Activated CD8-positive, alpha-beta memory T cell treated with anti-CD3 and anti-CD28 coated beads, Interleukin-2, amount 50 U/mL, for 1 hour (primary cell): ENCODE measurements around the gene RRAGA.
"Not testable (repeated sequence)": the region's sequence is repeated elsewhere in the genome, so short reads cannot be mapped to it uniquely, and the experiment has no call there.

Experiments used
- DNase-seq: peaks from one replicate; pipeline ENCODE4 v3.0.0-alpha.2; 2020; ENCODE audit errors: extremely low read depth

Gene RRAGA, protein sequence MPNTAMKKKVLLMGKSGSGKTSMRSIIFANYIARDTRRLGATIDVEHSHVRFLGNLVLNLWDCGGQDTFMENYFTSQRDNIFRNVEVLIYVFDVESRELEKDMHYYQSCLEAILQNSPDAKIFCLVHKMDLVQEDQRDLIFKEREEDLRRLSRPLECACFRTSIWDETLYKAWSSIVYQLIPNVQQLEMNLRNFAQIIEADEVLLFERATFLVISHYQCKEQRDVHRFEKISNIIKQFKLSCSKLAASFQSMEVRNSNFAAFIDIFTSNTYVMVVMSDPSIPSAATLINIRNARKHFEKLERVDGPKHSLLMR

DNA sequence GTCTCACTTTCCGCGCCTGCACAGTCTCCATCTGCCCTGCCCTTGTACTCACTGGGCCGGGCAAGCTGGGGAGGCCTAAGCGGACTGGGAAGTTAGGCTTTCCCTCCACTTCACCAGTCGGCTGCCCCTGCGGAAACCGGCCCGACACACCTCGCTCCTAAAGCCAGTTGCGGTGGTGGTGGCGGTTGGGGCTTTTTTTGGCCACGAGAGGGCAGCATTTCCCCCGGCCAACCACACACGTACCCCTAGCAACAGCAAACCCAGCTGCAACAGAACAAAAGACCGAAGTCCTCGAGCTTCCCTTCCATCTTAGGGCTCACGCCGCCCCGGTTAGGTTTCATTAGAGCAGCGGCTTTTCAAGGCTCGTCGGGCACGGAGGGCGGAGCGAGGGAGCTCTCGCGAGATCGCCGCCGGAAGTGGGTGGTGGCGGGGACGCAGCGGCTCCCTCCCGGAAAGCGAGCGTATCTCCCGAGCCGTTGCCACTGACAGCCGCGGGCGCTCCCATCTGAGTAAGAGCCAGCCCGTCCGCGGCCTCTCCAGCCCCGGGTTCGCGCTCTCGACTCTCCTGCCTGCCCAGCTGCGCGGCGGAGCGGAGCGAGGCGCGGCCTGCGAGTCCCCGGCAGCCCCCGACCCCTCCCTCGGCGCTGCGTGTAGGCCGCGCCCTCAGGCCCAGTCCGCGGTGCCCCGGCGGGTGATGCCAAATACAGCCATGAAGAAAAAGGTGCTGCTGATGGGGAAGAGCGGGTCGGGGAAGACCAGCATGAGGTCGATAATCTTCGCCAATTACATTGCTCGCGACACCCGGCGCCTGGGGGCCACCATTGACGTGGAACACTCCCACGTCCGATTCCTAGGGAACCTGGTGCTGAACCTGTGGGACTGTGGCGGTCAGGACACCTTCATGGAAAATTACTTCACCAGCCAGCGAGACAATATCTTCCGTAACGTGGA, at the start of gene RRAGA:
TSS of gene RRAGA (plus strand) at position 462 of the 951 bp plus-strand sequence. CDS start at position 695, 233 bp downstream.
- DNase-seq: peak; percentile 82

DNA sequence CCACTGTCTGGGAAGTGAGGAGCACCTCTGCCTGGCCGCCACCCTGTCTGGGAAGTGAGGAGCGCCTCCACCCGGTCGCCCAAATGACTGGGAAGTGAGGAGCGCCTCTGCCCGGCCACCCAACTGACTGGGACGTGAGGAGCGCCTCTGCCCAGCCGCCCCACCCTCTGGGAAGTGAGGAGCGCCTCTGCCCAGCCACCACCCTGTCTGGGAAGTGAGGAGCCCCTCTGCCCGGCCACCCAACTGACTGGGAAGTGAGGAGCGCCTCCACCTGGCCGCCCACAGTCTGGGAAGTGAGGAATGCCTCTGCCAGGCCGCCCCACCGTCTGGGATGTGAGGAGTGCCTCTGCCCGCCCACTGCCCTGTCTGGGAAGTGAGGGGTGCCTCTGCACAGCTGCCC, 49.1 kb upstream of the RRAGA start:
- DNase-seq: no peak

DNA sequence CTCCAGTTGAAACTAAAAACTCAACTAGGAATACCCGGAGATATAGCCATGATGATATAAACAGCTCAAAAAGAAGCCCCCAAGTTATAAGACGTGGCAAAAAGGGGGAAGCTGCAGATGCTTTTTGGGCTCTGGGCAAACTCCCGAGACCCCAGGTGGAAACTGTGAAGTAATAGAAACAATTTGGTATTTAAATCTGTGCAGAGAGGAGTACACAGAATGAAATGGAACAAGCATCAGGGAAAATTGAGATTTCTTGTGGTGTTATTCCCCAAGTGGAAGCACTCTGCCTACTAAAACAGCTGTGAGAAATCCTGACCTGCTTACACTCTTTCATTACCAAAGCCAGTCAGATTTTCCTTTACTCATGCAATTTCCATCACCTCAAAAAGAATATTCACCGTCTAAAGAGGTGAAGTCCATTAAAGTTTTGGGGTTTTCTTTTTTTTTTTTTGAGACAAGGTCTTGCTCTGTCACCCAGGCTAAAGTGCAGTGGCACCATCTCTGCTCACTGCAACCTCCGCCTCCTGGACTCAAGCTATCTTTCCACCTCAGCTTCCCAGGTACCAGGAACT, 39.7 kb upstream of the RRAGA start:
- no peak for DNase-seq

DNA sequence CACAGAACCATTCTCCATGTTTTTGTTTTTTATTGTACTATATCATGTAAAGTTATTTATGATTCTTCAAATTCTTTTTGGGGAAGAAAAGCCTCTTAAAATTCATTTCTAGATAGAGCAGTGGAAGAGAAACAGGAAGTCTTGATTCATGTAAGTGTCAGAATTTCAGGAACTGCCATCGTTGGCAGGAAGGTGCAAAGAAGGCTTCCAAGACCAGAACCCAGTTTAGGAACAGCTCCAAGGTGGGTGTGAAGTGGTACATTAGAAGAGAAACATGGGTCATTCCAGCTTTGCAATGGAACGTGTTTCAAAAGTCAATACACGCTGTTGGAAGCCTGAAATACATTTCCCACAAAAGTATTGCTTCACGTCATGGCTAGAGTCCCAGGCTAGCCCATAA, 31.0 kb upstream of the RRAGA start:
- DNase-seq: no peak

DNA sequence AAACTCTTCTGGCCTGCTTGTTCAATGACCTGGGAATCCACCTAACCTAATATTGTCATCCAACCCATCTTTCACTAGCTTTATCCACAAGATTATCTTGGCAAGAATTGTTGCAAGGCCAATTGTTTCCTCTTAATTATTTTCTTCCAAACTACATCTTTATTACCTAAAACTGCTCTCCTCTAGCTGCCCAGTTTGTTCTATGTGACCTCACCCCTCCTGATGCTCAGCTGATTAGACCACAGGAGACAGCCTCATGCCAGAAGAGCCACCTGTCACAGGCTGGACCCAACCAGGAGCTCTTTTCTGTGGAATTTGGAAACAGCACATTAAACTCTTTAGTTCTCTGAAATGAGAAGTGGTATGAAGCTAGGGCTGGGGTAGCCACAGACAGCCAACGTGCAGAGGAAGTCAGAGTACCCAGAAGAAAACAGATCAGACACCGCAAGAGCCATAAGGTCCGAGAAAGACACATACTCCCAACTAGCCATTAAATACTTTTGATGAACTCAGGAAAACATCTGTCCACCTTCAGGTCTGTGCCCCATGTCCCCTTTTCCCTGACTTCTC, 28.3 kb upstream of the RRAGA start:
- no peak for DNase-seq

DNA sequence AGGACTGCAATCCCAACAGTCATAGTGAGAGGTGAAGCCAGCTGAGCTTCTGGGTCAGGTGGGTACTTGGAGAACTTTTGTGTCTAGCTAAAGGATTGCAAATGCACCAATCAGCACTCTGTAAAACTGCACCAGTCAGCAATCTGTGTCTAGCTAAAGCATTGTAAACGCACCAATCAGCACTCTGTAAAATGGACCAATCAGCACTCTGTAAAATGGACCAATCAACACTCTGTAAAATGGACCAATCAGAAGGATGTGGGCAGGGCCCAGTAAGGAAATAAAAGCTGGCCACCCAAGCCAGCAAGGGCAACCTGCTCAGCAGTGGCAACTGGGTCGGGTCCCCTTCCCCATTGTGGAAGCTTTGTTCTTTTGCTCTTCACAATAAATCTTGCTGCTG, 27.6 kb upstream of the RRAGA start:
- not testable (repeated sequence) for DNase-seq

DNA sequence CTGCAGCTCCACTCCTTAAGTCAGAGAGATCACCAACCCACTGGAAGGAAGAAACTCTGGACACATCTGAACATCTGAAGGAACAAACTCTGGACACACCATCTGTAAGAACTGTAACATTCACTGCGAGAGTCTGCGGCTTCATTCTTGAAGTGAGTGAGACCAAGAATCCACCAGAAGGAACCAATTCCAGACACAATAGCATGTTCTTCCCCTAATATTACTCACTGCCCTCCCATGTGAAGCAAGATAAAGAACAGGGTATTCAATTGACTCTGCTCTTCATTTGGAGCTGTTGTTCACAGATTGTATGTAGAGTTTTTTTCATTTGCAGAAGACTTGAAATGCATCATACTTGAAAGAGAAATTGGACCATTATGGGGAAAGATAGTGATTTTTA, 27.0 kb upstream of the RRAGA start:
- DNase-seq: no peak

DNA sequence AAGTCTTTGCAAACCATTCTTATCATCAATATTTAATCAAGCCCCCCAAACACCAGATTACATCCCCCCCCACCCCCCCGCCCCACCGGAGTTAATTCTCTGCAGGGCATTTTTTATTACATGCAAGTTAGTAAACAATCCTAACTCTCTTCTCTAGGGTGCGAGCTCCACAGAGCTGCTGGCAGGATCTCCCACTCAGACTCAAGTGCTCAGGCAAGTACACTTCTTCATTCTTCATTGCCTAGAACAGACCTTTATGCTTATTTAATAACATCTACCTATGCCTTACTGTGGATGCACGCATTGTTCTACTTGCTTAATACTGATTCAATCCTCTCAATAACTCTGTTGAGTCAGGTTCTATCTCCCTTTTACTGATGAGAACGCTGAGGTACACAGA, 26.1 kb upstream of the RRAGA start:
- no peak for DNase-seq

DNA sequence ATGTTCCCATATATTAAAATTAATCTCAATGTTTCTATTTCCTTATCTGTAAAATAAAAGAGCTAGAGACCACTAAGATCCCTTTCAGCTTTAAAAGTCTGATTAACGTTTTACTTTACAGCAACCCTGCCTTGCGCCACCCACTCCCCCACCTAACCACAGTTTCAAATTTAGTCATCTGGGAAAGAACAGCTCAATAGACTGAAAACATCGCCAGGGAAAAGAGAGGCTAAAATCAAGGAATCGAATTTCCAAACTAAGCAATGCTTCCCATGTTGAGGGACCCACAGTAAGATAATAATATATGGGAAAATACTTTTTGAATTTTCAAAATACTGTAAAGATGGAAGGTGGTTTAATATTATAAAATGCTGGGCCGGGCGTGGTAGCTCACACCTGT, 22.9 kb upstream of the RRAGA start:
- no peak for DNase-seq

DNA sequence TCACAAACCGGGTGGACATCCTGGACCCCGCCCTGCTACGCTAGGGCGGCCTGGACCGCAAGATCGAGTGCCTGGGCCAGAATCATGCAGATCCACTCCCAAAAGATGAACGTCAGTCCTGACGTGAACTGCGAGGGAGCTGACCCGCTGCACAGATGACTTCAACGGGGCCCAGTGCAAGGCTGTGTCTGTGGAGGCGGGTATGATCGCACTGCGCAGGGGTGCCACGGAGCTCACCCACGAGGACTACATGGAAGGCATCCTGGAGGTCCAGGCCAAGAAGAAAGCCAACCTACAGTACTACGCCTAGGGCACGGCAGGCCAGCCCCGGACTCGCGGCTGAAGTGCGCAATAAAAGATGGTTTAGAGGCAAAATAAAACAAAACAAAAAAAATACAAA, 21.4 kb upstream of the RRAGA start:
- no peak for DNase-seq

DNA sequence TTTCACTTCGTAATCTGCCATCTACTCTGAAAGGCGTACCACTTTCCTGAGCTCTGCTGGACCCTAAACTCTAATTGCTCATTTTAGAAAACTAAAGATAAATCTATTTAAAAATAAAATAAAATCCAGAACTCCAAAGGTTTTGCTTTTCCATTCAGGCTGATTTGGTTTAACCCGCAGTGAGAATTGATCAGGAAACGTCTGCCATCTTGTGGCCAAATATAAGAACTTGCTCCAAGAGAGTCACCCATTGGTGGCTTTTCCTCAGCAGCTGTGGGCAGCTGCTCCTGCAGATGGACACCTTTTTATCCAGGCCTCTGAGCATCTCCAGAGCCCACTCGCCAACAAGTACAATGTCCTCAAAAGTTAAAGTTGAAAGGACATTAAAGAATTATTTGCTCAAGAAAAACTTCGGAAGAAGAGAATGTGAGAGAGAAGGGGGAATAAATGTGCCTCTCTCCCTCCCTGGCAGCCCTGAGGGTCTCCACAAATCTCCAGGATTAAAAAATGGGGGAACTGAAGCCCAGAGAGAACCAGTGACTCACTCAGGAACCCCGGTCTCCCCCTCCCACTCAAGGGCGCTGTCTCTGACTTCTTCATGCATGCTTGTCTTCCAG, 20.3 kb upstream of the RRAGA start:
- no peak for DNase-seq

DNA sequence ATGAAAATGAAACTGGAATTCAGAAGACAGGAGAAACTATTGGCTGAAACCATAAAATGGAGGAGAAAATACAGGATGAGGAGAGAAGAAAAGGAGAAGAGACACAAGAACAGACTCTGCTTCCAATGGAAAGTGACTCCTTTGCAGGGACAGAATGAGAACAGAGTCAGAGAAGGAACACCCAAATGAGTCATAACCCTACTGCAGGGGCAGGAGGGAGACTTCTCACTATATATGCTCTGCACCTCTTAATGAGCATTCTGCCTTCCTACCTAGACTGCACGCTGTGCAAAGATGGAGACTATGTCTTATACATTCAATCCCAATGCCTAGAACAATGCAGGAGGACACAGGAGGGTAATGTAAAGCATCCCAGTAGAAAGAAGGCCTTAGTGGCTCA, 18.3 kb upstream of the RRAGA start:
- DNase-seq: no peak

DNA sequence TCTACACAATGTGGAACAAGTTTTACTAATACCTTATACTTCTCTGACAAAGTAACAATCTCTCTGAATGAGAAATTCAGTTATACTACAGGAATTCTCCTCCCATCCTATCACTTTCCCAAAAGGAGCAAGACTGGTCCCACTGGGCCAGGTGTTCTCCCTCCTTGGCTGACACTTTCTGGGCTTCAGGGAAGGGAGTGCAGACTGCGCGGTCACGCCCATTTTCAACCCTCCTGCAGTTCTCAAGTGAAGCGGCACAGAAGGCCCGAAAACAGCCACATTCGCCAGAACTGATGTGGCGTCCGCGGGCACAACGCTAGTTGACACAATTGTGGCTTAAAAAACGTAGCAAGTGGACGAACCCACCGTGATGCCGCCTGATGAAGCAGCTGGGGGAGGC, 16.8 kb upstream of the RRAGA start:
- DNase-seq: no peak

DNA sequence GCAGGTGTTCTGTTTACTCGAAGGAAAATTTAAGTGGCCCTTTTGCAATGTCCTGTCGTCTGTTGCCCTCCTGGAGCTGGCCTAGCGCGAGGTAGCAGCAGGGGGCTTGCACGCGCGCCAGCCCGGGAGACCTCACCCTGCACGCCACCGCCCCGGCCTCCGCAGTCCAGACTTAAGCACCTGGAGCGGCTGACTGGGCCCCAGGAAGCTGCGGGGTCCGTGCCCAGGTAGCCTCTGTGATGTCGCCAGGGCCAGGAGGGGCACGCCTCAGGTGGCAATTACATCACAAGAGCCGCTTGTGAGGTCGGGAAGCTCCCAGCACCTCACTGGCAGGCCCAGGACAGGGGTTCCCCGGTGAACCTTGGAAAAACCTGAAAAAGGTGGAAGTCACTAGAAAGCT, 16.2 kb upstream of the RRAGA start, which contains the start of gene SAXO1:
TSS of gene SAXO1 (minus strand) at position 195 of the 400 bp plus-strand sequence. CDS start 301 bp downstream, outside the sequence.
- DNase-seq: no peak

DNA sequence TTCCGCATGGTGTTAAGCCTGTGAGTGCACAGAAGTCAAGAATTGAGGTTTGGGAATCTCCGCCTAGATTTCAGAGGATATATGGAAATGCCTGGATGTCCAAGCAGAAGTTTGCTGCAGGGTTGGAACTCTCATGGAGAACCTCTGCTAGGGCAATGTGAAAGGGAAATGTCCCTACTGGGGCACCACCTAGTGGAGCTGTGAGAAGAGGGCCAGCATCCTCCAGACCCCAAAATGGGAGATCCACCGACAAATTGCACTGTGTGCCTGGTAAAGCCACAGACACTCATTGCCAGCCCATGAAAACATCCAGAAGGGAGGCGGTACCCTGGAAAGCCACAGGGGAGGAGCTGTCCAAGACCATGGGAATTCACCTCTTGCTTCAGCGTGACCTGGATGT, 12.6 kb upstream of the RRAGA start:
- no peak for DNase-seq

DNA sequence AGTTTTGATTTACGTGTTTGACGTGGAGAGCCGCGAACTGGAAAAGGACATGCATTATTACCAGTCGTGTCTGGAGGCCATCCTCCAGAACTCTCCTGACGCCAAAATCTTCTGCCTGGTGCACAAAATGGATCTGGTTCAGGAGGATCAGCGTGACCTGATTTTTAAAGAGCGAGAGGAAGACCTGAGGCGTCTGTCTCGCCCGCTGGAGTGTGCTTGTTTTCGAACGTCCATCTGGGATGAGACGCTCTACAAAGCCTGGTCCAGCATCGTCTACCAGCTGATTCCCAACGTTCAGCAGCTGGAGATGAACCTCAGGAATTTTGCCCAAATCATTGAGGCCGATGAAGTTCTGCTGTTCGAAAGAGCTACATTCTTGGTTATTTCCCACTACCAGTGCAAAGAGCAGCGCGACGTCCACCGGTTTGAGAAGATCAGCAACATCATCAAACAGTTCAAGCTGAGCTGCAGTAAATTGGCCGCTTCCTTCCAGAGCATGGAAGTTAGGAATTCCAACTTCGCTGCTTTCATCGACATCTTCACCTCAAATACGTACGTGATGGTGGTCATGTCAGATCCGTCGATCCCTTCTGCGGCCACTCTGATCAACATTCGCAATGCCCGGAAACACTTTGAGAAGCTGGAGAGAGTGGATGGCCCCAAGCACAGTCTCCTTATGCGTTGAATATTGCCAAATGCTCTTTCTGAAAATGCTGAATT, 850 bp downstream of the RRAGA start:
- DNase-seq: no peak

DNA sequence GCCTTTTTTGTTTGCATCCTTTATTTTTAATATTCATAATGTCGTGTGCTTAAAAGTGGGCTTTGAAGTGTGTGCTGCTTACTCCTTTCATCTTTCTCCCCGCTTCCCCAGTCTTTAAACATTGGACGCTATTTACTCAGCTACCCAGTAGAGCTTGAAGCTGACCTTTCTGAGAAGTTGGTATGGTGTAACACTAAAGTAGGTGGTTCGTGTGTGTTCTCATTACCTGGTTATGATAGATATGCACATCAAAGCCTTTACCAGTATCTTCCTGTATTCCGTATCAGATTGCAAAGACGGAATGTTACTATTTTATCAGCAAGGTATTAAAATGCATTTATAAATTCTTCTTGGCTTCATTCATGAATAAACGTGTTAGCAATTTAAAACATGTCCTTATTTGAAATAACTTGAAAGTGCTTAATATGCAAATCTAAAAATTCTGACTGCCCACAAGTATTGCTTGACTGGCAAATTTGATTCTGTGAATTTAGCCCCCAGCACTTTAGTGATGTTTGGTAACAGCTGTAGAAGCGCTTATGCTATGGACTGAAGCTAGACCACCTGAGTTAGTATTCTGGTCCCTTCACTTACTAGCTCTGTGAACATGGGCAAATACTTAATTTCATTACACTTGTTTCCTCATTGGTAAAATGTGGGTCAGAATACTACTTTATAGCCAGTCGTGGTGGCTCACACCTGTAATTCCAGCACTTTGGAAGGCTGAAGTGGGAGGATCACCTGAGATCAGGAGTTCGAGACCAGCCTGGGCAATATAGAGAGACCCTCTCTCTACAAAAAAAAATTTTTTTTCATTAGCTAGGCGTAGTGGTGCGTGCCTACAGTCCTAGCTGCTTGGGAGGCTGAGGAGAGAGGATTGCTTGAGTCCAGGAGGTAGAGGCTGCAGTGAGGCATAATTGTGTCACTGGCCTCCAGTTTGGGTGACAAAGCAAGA, 1.7 kb downstream of the RRAGA start:
- no peak for DNase-seq

DNA sequence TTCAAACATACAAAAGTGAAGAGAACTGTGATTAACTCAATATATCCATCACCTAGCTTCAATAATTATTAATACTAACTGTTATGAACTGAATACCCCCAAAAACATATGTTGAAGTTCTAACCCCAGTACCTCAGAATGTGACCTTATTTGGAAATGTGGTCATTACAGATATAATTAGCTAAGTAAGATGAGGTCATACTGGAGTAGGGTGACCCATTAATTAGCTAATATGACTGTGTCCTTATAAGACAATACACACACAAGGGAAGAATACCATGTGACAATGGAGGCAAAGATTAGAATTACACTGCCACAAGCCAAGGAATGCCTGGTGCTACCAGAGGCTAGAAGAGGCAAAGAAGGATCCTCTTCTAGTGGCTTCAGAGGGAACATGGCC, 7.8 kb downstream of the RRAGA start:
- no peak for DNase-seq

DNA sequence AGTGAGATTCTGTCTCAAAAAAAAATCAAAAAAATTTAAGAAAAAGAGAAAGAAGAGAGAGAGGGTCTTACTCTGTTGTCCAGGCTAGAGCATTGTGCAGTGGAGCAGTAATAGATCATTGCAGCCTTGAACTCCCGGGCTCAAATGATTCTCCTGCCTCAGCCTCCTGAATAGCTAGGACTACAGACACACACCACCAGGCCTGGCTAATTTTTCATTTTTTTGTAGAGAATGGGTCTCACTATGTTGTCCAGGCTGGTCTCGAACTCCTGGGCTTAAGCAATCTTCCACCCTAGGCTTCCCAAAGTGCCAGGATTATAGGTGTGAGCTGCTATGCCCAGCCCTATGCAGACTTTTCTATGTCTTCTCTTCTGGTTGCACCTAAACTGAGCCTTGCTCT, 25.0 kb downstream of the RRAGA start:
- no peak for DNase-seq

DNA sequence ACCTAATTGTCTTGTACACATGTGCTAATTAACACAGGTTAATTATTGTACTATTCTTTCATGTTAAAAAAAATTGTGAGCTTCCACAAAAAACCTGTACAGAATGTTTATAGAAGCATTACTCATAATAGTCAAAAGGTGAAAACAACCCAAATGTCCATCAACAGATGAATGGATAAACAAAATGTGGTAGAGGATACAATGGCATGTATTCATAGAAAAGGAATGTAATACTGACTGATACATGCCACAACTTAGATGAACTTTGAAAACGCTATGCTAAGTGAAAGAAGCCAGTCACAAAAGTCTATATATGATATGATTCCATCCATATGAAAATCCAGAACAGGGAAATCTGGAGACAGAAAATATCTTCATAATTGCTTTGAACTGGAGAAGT, 25.6 kb downstream of the RRAGA start:
- DNase-seq: no peak
